OCI-LY3 (cell line): ENCODE data around the gene SCARB2.

ENCODE experiments used
- H2AFZ ChIP-seq: fragments of 200-600, 300-600 bp; shearing (Covaris generic); 2 replicates; pipeline ENCODE4 v1.6.0; 2014; ENCODE audit warnings: antibody characterized with exemption, low read depth, low read length
- H3K27ac ChIP-seq: fragments of 200-600, 300-600 bp; sonication (generic); 2 replicates; pipeline ENCODE4 v1.5.1; 2014; ENCODE audit warnings: mild to moderate bottlenecking, low read length, moderate library complexity, mixed read lengths
- H3K27me3 ChIP-seq: fragments of 200-600, 300-600 bp; sonication (generic); 2 replicates; pipeline ENCODE4 v1.6.1; 2014; ENCODE audit warnings: low read depth, low read length, mixed read lengths
- H3K36me3 ChIP-seq: fragments of 200-600, 300-600 bp; sonication (generic); replicated peaks from 2 replicates; pipeline ENCODE3; 2014; ENCODE audit warnings: low read depth, low read length, mixed read lengths
- H3K4me1 ChIP-seq: fragments of 300-600, 200-600 bp; sonication (generic); 2 replicates; pipeline ENCODE4 v1.6.1; 2014; ENCODE audit warnings: low read length, mixed read lengths
- H3K4me2 ChIP-seq: fragments of 200-600, 300-600 bp; sonication (generic); 2 replicates; pipeline ENCODE4 v1.6.1; 2014; ENCODE audit warnings: low read length, mixed read lengths
- H3K4me3 ChIP-seq: fragments of 300-600, 200-600 bp; sonication (generic); 2 replicates; pipeline ENCODE4 v1.5.1; 2014; ENCODE audit warnings: antibody characterized with exemption, mild to moderate bottlenecking, low read length, moderate library complexity
- H3K79me2 ChIP-seq: fragments of 300-600, 200-600 bp; shearing (Covaris generic); 2 replicates; pipeline ENCODE4 v1.6.1; 2014; ENCODE audit warnings: mild to moderate bottlenecking, low read length, mixed read lengths
- H3K9ac ChIP-seq: fragments of 300-600, 200-600 bp; shearing (Covaris generic); 2 replicates; pipeline ENCODE4 v1.6.0; 2014; ENCODE audit warnings: mild to moderate bottlenecking, low read length, moderate library complexity
- H3K9me3 ChIP-seq: fragments of 200-600, 300-600 bp; shearing (Covaris generic); 2 replicates; pipeline ENCODE4 v1.6.1; 2014; ENCODE audit warnings: low read length, mixed read lengths; ENCODE audit not compliant: insufficient read depth
- H4K20me1 ChIP-seq: fragments of 200-600, 300-600 bp; sonication (generic); 2 replicates; pipeline ENCODE4 v1.6.1; 2016; ENCODE audit warnings: low read length, mixed read lengths; ENCODE audit not compliant: insufficient read depth
- CTCF ChIP-seq: fragments of 200-600, 300-600 bp; sonication (generic); IDR thresholded peaks from 2 replicates; pipeline ENCODE4 v1.5.1; 2014; ENCODE audit warnings: antibody characterized with exemption, low read length, low read depth
- EZH2phosphoT487 ChIP-seq: fragments of 200-600 bp; shearing (Covaris generic); IDR thresholded peaks from 2 replicates; pipeline ENCODE4 v1.6.1; 2018; ENCODE audit warnings: antibody characterized with exemption, mixed run types, low read depth

SCARB2 gene

DNA sequence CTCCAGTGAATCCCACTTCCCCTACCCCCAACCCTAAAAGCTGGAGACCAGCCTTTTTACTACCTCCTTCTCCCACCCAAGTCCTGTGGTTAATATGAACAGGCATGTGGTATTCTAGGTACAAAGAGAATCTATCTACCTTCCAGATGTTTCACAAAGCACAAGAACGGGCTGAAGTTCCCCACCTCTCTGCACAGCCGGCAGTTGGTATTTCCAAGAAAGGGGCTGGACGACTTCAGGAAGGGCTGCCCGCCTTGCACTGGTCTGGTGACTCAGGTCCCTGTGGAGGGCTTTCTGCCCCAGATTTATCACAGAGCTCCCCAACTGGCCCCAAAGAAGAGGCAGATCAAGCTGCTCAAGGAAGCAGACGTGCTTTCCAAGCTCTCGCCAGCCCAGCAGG, 42.4 kb upstream of the SCARB2 start:
- Histone ChIP-seq H2AFZ (no peak overlapping the region), H4K20me1 (no peaks in the 10 kb centered on the region), H3K9ac (no peak overlapping the region), H3K79me2 (no peaks in the 10 kb centered on the region), H3K27ac (no peak overlapping the region), H3K4me2 (no peak overlapping the region), H3K27me3 (no peaks in the 10 kb centered on the region), H3K36me3 (no peaks in the 10 kb centered on the region), H3K4me1 (peaks cover 1% of the 10 kb centered on the region), H3K9me3 (no peaks in the 10 kb centered on the region), H3K4me3 (no peak overlapping the region)
- TF ChIP-seq EZH2phosphoT487 (no peak), CTCF (no peak)

DNA sequence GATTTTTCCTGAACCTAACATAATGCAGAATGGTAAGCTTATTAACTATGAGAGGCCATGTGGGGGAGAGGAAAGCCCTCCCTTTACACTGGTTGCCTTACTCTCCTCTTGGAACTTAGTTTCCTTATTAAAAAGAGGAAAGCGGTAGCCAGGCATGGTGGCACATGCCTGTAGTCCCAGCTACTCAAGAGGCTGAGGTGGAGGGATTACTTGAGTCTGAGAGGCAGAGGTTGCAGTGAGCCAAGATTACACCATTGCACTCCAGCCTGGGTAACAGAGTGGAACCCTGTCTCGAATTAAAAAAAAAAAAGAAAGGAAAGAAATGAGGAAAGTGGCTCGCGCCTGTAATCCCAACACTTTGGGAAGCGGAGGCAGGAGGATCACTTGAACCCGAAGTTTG, 39.9 kb upstream of the SCARB2 start:
- Histone ChIP-seq H4K20me1 (no peaks in the 10 kb centered on the region), H3K4me1 (peaks cover 5% of the 10 kb centered on the region), H3K27me3 (no peaks in the 10 kb centered on the region), H3K4me2 (no peak overlapping the region), H3K79me2 (no peaks in the 10 kb centered on the region), H3K4me3 (no peak overlapping the region), H3K27ac (no peak overlapping the region), H3K36me3 (no peaks in the 10 kb centered on the region), H2AFZ (no peak overlapping the region), H3K9ac (no peak overlapping the region), H3K9me3 (no peaks in the 10 kb centered on the region)
- TF ChIP-seq CTCF = no peak
- no peak for TF ChIP-seq EZH2phosphoT487

DNA sequence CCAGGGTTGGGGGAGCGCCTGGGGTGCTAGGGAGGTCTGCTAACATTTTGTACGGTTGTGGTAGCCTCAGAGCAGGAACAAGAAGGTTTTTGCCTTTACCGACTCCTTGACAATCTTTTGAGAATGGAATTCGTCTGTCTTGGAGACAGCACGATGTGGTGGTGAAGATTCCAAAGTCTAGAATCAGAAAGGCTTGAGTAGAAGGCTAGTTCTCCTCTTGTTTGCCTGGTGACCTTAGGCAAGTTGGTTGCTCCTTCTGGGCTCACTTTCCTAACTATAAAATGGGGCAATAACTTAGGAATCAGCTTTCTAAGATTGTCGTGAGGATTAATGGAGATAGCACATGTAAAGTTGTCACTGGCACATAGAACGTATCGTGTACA, 38.6 kb upstream of the SCARB2 start:
- H3K27ac ChIP-seq = no peak overlapping the region
- H3K9me3 ChIP-seq = no peaks in the 10 kb centered on the region
- TF ChIP-seq CTCF (no peak), EZH2phosphoT487 (no peak)
- no peaks in the 10 kb centered on the region for H3K79me2 ChIP-seq
- H3K9ac ChIP-seq = no peak overlapping the region
- H3K4me2 ChIP-seq = no peak overlapping the region
- H3K4me3 ChIP-seq = no peak overlapping the region
- H3K27me3 ChIP-seq = no peaks in the 10 kb centered on the region
- no peak overlapping the region for H2AFZ ChIP-seq
- H3K36me3 ChIP-seq = no peaks in the 10 kb centered on the region
- H4K20me1 ChIP-seq = no peaks in the 10 kb centered on the region
- H3K4me1 ChIP-seq = peaks cover 5% of the 10 kb centered on the region

DNA sequence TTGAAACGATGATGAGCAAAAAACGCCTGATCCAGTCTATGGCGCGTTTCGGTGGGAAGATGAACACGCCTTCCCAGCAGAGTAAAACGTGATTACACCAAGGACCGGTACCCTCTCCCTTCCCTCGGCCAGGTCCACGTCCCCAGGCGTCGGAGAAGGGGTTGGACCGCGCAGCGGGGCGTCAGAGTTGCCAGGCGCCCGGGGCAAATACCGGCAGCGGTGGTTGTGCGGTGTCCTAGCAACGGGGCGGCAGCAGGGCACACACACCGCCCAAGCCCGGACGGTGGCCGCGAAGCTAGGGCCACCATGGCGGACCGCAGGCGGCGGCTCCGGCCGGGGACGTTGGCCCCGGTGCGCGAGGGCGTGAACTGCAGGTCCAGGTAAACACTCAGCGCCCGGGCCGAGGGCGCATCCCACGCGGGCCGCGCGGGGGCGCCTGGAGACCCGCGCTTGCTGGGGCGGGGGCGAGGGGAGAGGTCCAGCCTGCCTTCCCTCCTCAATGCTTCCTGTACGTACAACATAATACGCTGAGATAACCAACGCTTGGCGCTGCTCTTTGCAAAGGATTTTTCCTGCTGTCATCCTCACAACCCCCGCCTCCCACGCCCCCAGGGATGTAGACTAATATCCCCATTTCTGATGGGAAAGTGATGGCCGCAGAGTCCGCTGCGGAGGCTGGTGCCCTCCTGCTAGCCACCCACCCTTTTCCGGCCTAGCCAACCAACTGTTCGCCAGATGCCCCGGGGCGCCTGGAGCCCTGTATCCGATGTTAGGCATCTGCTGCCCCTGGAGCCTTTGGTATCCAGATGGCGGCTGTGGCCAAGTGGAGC, 38.0 kb upstream of the SCARB2 start, which contains the start of gene FAM47E:
Gene FAM47E, plus strand, starts transcription at position 281 of the 830 bp plus-strand sequence. Its CDS starts 26 bp downstream, at position 307.
- peaks cover 5% of the 10 kb centered on the region for H3K4me1 ChIP-seq
- peaks cover under 1% of the 10 kb centered on the region for H3K27me3 ChIP-seq
- no peak within 1 kb of the TSS for H3K9ac ChIP-seq

More for the DNA sequence above, 38.0 kb upstream of the SCARB2 start, which contains the start of gene FAM47E:
- Histone ChIP-seq H3K79me2 (no peaks in the 10 kb centered on the region), H3K36me3 (no peaks in the 10 kb centered on the region), H3K4me2 (no peak within 1 kb of the TSS), H4K20me1 (no peaks in the 10 kb centered on the region), H3K27ac (no peak within 1 kb of the TSS), H3K9me3 (no peaks in the 10 kb centered on the region), H2AFZ (no peak within 1 kb of the TSS), H3K4me3 (no peak within 1 kb of the TSS)
- TF ChIP-seq CTCF (no peak), EZH2phosphoT487 (no peak)
